Trophoblast cell (in vitro differentiated cells and primary cell): Measurements from ENCODE around the gene FGF2.
A peak's percentile ranks its signal among the peaks of the same experiment; 100 is the strongest.
"Not testable (repeated sequence)": the region's sequence is repeated elsewhere in the genome, so short reads cannot be mapped to it uniquely, and the experiment has no call there.

Source experiments
- DNase-seq, 2 donors: peaks; one replicate each; pipeline ENCODE4 v3.0.0-alpha.2; 2016
- H2AFZ ChIP-seq: 2 replicates; pipeline ENCODE4 v1.6.1; 2013; ENCODE audit warnings: low read length, moderate library complexity, mild to moderate bottlenecking; ENCODE audit not compliant: insufficient read depth, poor library complexity
- H2AK5ac ChIP-seq: 2 replicates; pipeline ENCODE4 v1.6.1; 2013; ENCODE audit warnings: mild to moderate bottlenecking, low read length
- H2BK120ac ChIP-seq: 2 replicates; pipeline ENCODE4 v1.6.1; 2013; ENCODE audit warnings: low read length, mild to moderate bottlenecking, moderate library complexity; ENCODE audit not compliant: insufficient read depth, poor library complexity
- H2BK12ac ChIP-seq: 2 replicates; pipeline ENCODE4 v1.6.1; 2013; ENCODE audit warnings: mild to moderate bottlenecking, low read length, moderate library complexity
- H2BK5ac ChIP-seq: 2 replicates; pipeline ENCODE4 v1.6.1; 2013; ENCODE audit warnings: low read length, low read depth, moderate library complexity, mild to moderate bottlenecking; ENCODE audit not compliant: poor library complexity
- H3K14ac ChIP-seq: 2 replicates; pipeline ENCODE4 v1.6.1; 2013; ENCODE audit warnings: mild to moderate bottlenecking, low read length
- H3K18ac ChIP-seq: 2 replicates; pipeline ENCODE4 v1.6.1; 2013; ENCODE audit warnings: mild to moderate bottlenecking, low read length
- H3K23ac ChIP-seq: 2 replicates; pipeline ENCODE4 v1.6.1; 2013; ENCODE audit warnings: low read length
- H3K27ac ChIP-seq: 2 replicates; pipeline ENCODE4 v1.5.1; 2013; ENCODE audit warnings: low read depth, mild to moderate bottlenecking, inconsistent platforms, low read length, moderate library complexity
- H3K27me3 ChIP-seq: 2 replicates; pipeline ENCODE4 v1.6.1; 2013; ENCODE audit warnings: inconsistent platforms, mild to moderate bottlenecking, low read length, moderate library complexity; ENCODE audit not compliant: insufficient read depth
- H3K36me3 ChIP-seq, 2 experiments: 1 replicate in 1 of 2; 2 replicates in 1 of 2; pipeline ENCODE4 v1.6.1; 2013; ENCODE audit warnings: low read length in 2 of 2, mild to moderate bottlenecking in 2 of 2, moderate library complexity in 1 of 2; ENCODE audit not compliant: insufficient read depth in 2 of 2, control insufficient read depth in 1 of 2
- H3K4ac ChIP-seq: 2 replicates; pipeline ENCODE4 v1.6.1; 2013; ENCODE audit warnings: low read depth, mild to moderate bottlenecking, low read length, moderate library complexity
- H3K4me1 ChIP-seq, 2 experiments: 1 replicate in 1 of 2; 2 replicates in 1 of 2; pipeline ENCODE4 v1.6.1; 2013; ENCODE audit warnings: low read length in 2 of 2, mild to moderate bottlenecking in 2 of 2, moderate library complexity in 1 of 2; ENCODE audit not compliant: insufficient read depth in 2 of 2, control insufficient read depth in 1 of 2
- H3K4me2 ChIP-seq: 2 replicates; pipeline ENCODE4 v1.6.1; 2013; ENCODE audit warnings: inconsistent platforms, mild to moderate bottlenecking, low read length, moderate library complexity
- H3K4me3 ChIP-seq: 2 replicates; pipeline ENCODE4 v1.5.1; 2013; ENCODE audit warnings: mild to moderate bottlenecking, low read depth, low read length, inconsistent platforms
- H3K79me1 ChIP-seq: one replicate; pipeline ENCODE4 v1.6.1; 2013; ENCODE audit warnings: low read length
- H3K79me2 ChIP-seq: 2 replicates; pipeline ENCODE4 v1.6.1; 2013; ENCODE audit warnings: low read length, mild to moderate bottlenecking; ENCODE audit not compliant: control insufficient read depth, insufficient read depth, poor library complexity
- H3K9ac ChIP-seq: 2 replicates; pipeline ENCODE4 v1.6.1; 2013; ENCODE audit warnings: mild to moderate bottlenecking, low read length
- H3K9me3 ChIP-seq: 2 replicates; pipeline ENCODE4 v1.6.1; 2013; ENCODE audit warnings: low read depth, mild to moderate bottlenecking, control low read depth, inconsistent platforms, low read length; ENCODE audit not compliant: insufficient read depth
- H4K12ac ChIP-seq: 2 replicates; pipeline ENCODE4 v1.6.1; 2013; ENCODE audit warnings: low read depth, mild to moderate bottlenecking, low read length, moderate library complexity
- H4K8ac ChIP-seq: 2 replicates; pipeline ENCODE4 v1.6.1; 2013; ENCODE audit warnings: low read depth, mild to moderate bottlenecking, low read length, moderate library complexity
- H4K91ac ChIP-seq: one replicate; pipeline ENCODE4 v1.6.1; 2013; ENCODE audit warnings: low read depth, mild to moderate bottlenecking, low read length, moderate library complexity
- WGBS: extraction: QIAGEN DNeasy Blood & Tissue Kit; methylation state at CpG from one replicate; pipeline ENCODE4 v1.1.7; 2013; ENCODE audit warnings: missing lambda C conversion rate; ENCODE audit not compliant: insufficient read length, insufficient coverage; ENCODE audit errors: extremely low coverage; 5-methylcytosine and 5-hydroxymethylcytosine counted together

Gene FGF2

DNA sequence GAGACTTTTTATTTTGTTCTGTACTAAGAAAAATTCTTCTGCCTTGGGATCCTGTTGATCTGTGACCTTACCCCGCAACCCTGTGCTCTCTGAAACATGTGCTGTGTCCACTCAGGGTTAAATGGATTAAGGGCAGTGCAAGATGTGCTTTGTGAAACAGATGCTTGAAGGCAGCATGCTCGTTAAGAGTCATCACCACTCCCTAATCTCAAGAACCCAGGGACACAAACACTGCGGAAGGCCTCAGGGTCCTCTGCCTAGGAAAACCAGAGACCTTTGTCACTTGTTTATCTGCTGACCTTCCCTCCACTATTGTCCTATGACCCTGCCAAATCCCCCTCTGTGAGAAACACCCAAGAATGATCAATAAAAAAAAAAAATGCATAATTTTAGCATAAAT is 13.8 kb upstream of the FGF2 start:
- H4K12ac ChIP-seq, H3K36me3 ChIP-seq, H2BK12ac ChIP-seq, H4K8ac ChIP-seq, H3K4ac ChIP-seq, H3K9me3 ChIP-seq, H3K9ac ChIP-seq, H3K27ac ChIP-seq, H2AK5ac ChIP-seq, H3K4me3 ChIP-seq, H4K91ac ChIP-seq, H2AFZ ChIP-seq, H3K27me3 ChIP-seq, H3K4me1 ChIP-seq, H3K14ac ChIP-seq, DNase-seq, H2BK5ac ChIP-seq, H3K18ac ChIP-seq, H3K79me1 ChIP-seq, H3K23ac ChIP-seq, H2BK120ac ChIP-seq, H3K79me2 ChIP-seq, H3K4me2 ChIP-seq: not testable (repeated sequence)
- WGBS, result no CpG with 5 or more reads among the region's 3 CpGs

DNA sequence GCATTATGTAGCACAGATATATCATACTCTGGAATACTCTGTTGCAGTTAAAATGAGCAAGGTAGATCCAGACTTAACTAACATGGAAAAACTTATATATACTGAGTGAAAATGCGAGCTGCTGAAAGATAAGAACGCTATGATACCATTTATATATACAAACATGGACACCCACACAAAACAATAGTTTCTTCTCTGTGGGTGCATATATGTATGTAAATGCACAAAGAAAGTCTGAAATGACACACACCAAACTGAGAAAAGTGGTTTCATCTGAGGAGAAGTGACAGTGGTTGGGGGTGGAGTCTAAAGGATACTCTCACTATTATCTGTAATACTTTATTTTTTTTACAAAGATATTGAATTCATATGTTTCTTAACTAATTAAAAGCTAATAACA is 12.2 kb upstream of the FGF2 start:
- no peak overlapping the region for H3K27ac ChIP-seq
- no peak overlapping the region for H3K4me2 ChIP-seq
- H3K9ac ChIP-seq, result no peak overlapping the region
- DNase-seq, result no peak
- H3K18ac ChIP-seq, result no peak overlapping the region
- H3K4ac ChIP-seq, result no peak overlapping the region
- H2BK5ac ChIP-seq, result no peak overlapping the region
- H3K79me1 ChIP-seq, result no peaks in the 10 kb centered on the region
- H3K14ac ChIP-seq, result no peak overlapping the region
- H3K23ac ChIP-seq, result no peak overlapping the region
- no peak overlapping the region for H3K4me3 ChIP-seq
- H3K36me3 ChIP-seq, result no peaks in the 10 kb centered on the region
- H4K91ac ChIP-seq, result no peak overlapping the region
- no peak overlapping the region for H4K12ac ChIP-seq
- H3K9me3 ChIP-seq, result no peaks in the 10 kb centered on the region
- no CpG with 5 or more reads among the region's 2 CpGs for WGBS
- H3K79me2 ChIP-seq, result no peaks in the 10 kb centered on the region
- no peak overlapping the region for H4K8ac ChIP-seq
- no peak overlapping the region for H2BK12ac ChIP-seq
- no peak overlapping the region for H2AK5ac ChIP-seq
- H3K4me1 ChIP-seq, result no peaks in the 10 kb centered on the region
- H3K27me3 ChIP-seq, result no peaks in the 10 kb centered on the region
- H2BK120ac ChIP-seq, result no peak overlapping the region
- H2AFZ ChIP-seq, result no peak overlapping the region

DNA sequence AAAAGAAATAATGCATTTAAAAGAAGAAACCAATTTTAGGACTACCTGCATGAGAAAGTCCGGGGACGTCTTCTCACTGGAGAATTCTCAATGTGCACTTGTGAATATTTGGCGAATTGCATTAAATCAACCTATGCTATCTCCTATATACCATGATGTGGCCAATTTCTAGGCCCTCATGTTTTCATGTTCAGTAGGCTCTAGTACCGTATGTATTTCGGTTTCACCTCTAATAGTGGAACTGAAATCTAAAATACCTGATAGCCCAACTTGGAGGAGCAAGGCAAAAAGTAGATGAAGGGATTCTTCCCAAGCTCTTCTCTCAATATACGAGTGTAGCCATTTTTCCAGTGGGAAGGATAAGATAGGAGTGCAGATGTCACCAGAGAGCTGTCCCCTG is 11.4 kb upstream of the FGF2 start:
- no peak for DNase-seq

DNA sequence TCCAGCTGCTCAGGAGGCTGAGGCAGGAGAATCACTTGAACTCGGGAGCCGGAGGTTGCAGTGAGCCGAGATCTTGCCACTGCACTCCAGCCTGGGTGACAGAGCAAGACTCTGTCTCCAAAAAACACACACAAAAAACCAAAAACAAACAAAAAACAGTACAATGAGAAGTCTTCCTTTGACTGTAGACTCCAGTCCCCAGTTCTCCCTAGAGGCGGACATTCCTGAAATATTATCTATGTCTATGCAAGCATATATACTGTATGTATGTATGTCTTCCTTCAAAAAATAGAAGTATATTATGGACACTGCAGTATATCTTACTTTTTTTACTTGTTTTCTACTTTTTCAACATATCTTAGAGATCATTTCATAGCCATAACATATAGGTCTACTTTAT is 10.2 kb upstream of the FGF2 start:
- no peak overlapping the region for H3K27ac ChIP-seq
- no peak overlapping the region for H3K18ac ChIP-seq
- H2BK120ac ChIP-seq, result no peak overlapping the region
- no peak overlapping the region for H4K12ac ChIP-seq
- no peak overlapping the region for H3K9ac ChIP-seq
- no peak overlapping the region for H2AK5ac ChIP-seq
- no peak overlapping the region for H3K23ac ChIP-seq
- H3K4me2 ChIP-seq, result no peak overlapping the region
- no peaks in the 10 kb centered on the region for H3K27me3 ChIP-seq
- no CpG with 5 or more reads among the region's 4 CpGs for WGBS
- H3K9me3 ChIP-seq, result no peaks in the 10 kb centered on the region
- no peak overlapping the region for H4K8ac ChIP-seq
- H3K79me2 ChIP-seq, result no peaks in the 10 kb centered on the region
- no peaks in the 10 kb centered on the region for H3K4me1 ChIP-seq
- DNase-seq, result peak in 1 of 2 donors; percentile 36
- no peak overlapping the region for H2AFZ ChIP-seq
- H3K14ac ChIP-seq, result no peak overlapping the region
- H3K79me1 ChIP-seq, result no peaks in the 10 kb centered on the region
- H3K4ac ChIP-seq, result no peak overlapping the region
- no peak overlapping the region for H4K91ac ChIP-seq
- H2BK12ac ChIP-seq, result no peak overlapping the region
- H3K4me3 ChIP-seq, result no peak overlapping the region
- no peak overlapping the region for H2BK5ac ChIP-seq
- H3K36me3 ChIP-seq, result no peaks in the 10 kb centered on the region

More for the DNA sequence above, 11.4 kb upstream of the FGF2 start:
- H3K14ac ChIP-seq, result no peak overlapping the region
- no peak overlapping the region for H2BK120ac ChIP-seq
- no peak overlapping the region for H4K91ac ChIP-seq
- no peak overlapping the region for H3K4ac ChIP-seq
- no peaks in the 10 kb centered on the region for H3K4me1 ChIP-seq
- no peak overlapping the region for H3K23ac ChIP-seq
- no peak overlapping the region for H3K9ac ChIP-seq
- no peak overlapping the region for H3K27ac ChIP-seq
- H4K12ac ChIP-seq, result no peak overlapping the region
- no peaks in the 10 kb centered on the region for H3K27me3 ChIP-seq
- H2BK12ac ChIP-seq, result no peak overlapping the region
- no peak overlapping the region for H3K18ac ChIP-seq
- no peaks in the 10 kb centered on the region for H3K36me3 ChIP-seq
- H4K8ac ChIP-seq, result no peak overlapping the region
- H3K79me1 ChIP-seq, result no peaks in the 10 kb centered on the region
- no peak overlapping the region for H2AK5ac ChIP-seq
- H3K4me2 ChIP-seq, result no peak overlapping the region
- H2BK5ac ChIP-seq, result no peak overlapping the region
- WGBS, result no CpG with 5 or more reads among the region's 6 CpGs
- H3K79me2 ChIP-seq, result no peaks in the 10 kb centered on the region
- no peak overlapping the region for H3K4me3 ChIP-seq
- no peaks in the 10 kb centered on the region for H3K9me3 ChIP-seq
- no peak overlapping the region for H2AFZ ChIP-seq
